MM.1S (cell line): ENCODE results near the gene TFAP2A.

Experiments used
- EZH2 ChIP-seq: fragments of 300-600 bp; sonication (generic); optimal IDR thresholded peaks from 2 replicates; pipeline ENCODE3; 2017; ENCODE audit warnings: low read depth, mild to moderate bottlenecking, antibody characterized with exemption, low read length, mixed read lengths
- EZH2phosphoT487 ChIP-seq: fragments of 300-600 bp; sonication (generic); IDR thresholded peaks from 2 replicates; pipeline ENCODE4 v1.6.1; 2018; ENCODE audit warnings: antibody characterized with exemption, low read length
- TF ChIP-seq, protein P1 (sequence below): fragments of 300-600 bp; sonication (generic); IDR thresholded peaks from 2 replicates; pipeline ENCODE4 v1.5.1; 2016; ENCODE audit warnings: antibody characterized with exemption, low read length, mixed read lengths

DNA sequence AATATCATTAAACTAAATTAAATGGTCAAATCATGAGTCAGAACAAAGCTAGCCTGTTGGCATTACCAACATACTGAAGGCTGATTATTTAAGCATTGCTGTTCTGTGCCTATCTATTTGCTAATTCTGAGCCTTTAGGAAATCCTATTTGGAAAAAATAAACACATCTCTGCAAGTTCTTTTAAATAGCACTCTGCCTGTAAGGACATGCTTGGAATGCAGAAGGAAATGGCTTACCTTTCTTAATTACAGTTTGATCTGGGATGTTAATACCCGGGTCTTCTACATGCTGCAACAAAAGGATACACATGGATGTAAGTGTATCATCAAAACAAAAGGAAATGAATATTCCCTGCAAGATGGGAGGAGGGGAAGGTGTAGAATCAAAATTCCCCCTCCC lies 8.3 kb downstream of the TFAP2A start:
- TF ChIP-seq EZH2, result no peak
- TF ChIP-seq, protein P1, sequence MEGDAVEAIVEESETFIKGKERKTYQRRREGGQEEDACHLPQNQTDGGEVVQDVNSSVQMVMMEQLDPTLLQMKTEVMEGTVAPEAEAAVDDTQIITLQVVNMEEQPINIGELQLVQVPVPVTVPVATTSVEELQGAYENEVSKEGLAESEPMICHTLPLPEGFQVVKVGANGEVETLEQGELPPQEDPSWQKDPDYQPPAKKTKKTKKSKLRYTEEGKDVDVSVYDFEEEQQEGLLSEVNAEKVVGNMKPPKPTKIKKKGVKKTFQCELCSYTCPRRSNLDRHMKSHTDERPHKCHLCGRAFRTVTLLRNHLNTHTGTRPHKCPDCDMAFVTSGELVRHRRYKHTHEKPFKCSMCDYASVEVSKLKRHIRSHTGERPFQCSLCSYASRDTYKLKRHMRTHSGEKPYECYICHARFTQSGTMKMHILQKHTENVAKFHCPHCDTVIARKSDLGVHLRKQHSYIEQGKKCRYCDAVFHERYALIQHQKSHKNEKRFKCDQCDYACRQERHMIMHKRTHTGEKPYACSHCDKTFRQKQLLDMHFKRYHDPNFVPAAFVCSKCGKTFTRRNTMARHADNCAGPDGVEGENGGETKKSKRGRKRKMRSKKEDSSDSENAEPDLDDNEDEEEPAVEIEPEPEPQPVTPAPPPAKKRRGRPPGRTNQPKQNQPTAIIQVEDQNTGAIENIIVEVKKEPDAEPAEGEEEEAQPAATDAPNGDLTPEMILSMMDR, result no peak
- no peak for TF ChIP-seq EZH2phosphoT487
